Pancreas (tissue), 10 donors: Measurements from ENCODE around the gene RUNX1. TPM values are rescaled to one million over a fixed set of nuclear protein-coding genes. Genes with fewer than 3 reads are reported as not detected.

Experiments
- ATAC-seq, 4 donors: fragments of 200-7000 bp; cut with Tn5 transposase; one replicate each; pipeline versions ENCODE4 v1.8.0 to v1.9.1; 2020; ENCODE audit warnings: mild to moderate bottlenecking in 4 of 4, moderate library complexity in 4 of 4
- DNase-seq, 6 donors: peaks; one replicate each; pipeline ENCODE4 v3.0.0-alpha.2; 2020
- FAIRE-seq: peaks from 2 replicates; lab custom pipeline; 2012; peaks lifted over from hg19 to GRCh38; lab: Jason Lieb, UNC
- H3K27ac ChIP-seq, 4 donors: fragments of 200-600 bp; sonication (generic); 1 replicate in 3 of 4; 2 replicates in 1 of 4; pipeline versions ENCODE4 v1.5.0 to v1.8.0; 2020
- H3K27me3 ChIP-seq, 4 donors: fragments of 200-600 bp; one replicate each; pipeline ENCODE4 v1.8.0; 2021
- H3K36me3 ChIP-seq, 3 donors: fragments of 200-600 bp; sonication (generic) in 1 of 3; one replicate each; pipeline versions ENCODE4 v1.5.0 to v1.8.0; 2020 to 2021
- H3K4me1 ChIP-seq, 3 donors: fragments of 200-600 bp; one replicate each; pipeline ENCODE4 v1.8.0; 2021
- H3K4me3 ChIP-seq, 4 donors: fragments of 200-600 bp; sonication (generic) in 2 of 4; one replicate each; pipeline versions ENCODE4 v1.5.0 to v1.8.0; 2020 to 2021
- H3K9me3 ChIP-seq, 4 donors: fragments of 200-600 bp; one replicate each; pipeline ENCODE4 v1.8.0; 2021
- CTCF ChIP-seq, 4 donors: fragments of 200-600 bp; sonication (generic) in 3 of 4; IDR thresholded peaks; one replicate each; pipeline versions ENCODE4 v1.5.0 to v1.8.0; 2021; ENCODE audit warnings: antibody characterized with exemption in 4 of 4
- WGBS, 2 donors: extraction: QIAGEN DNeasy Blood & Tissue Kit; methylation state at CpG; one replicate each; pipeline ENCODE4 v1.1.7; 2013; 5-methylcytosine and 5-hydroxymethylcytosine counted together
- intact Hi-C, 3 donors: fragments of 100-400 bp; cut with DNase I; formaldehyde crosslinking; loops; one replicate each; pipeline versions ENCODE4 v1.11.1 to v1.14.2; 2022
- polyA plus RNA-seq, 2 donors: library from polyadenylated mRNA; stranded (reverse); fragments of 200-250 nt; gene quantifications; one replicate each; pipeline ENCODE4 v1.2.3, GENCODE V29; 2013
- total RNA-seq, 6 donors: library from RNA; stranded (reverse); fragmentation: NEBNext Ultra II Directional in 4 of 6; extraction: Animal tissue kit (Norgen Biotek cat#: 25700) in 4 of 6; gene quantifications; one replicate each; pipeline versions ENCODE4 v1.2.1 to v1.2.4, GENCODE V29; 2021 to 2023
- donor health status: healthy with polysubstance abuse.
- donor health status: DM: no; HTN: no; CAD: no; lungs with moderate emphysema.
- donor health status: DM: no; HTN: no; CAD: no.
- donor health status: control.
- donor health status: control.
- donor health status: Bipolar disorder and iron deficiency.
- donor health status: DM: yes; HTN: yes; CAD: no.
- donor health status: DM: no; HTN: no; CAD: no.
- donor health status: DM: no; HTN: no; CAD: no.
- donor health status: DM: yes; HTN: yes; CAD: no.

The RUNX1 gene
- total and polyA plus RNA-seq, 8 donors, result 2.1 to 38.2 (median 4.5) TPM

DNA sequence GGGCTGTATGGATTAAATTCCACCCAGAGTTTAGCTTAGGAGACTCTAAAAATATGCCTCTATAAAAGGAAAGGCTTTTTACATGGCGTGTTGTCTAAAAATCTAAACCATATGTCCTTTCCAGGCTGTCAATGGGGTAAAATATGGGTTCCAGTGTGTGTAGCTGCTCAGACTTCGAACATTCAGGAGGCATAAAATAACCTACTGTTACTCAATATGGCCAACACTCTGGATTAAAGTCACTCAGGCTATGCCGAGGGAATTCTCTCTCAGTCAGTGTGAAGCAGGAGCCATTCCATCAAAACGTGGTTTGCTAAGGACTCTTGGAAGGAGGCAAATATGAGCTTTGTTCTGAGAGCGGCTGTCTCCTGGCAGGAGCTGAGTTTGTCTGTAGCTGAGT is 135.3 kb downstream of the RUNX1 start:
- FAIRE-seq (no peak), ATAC-seq (no peak), DNase-seq (no peak)
- TF ChIP-seq CTCF (IDR thresholded peaks at IDR 0.05), result no peak
- Histone ChIP-seq H3K36me3 (no peaks in the 10 kb centered on the region), H3K4me3 (no peak overlapping the region), H3K4me1 (no peaks in the 10 kb centered on the region), H3K27me3 (no peaks in the 10 kb centered on the region), H3K9me3 (no peaks in the 10 kb centered on the region), H3K27ac (no peak overlapping the region)
- 62 to 66% methylated on average over 5 of the region's 5 CpGs for WGBS, 2 donors
- intact Hi-C loops, result no loop called here

- intact Hi-C loops, result no loop called here
- TF ChIP-seq CTCF (IDR thresholded peaks at IDR 0.05), result no peak
- no peak for DNase-seq
- Histone ChIP-seq H3K4me1 (peaks cover 0 to 2% (median 0%) of the 10 kb centered on the region in 3 donors), H3K36me3 (no peaks in the 10 kb centered on the region), H3K27ac (no peak overlapping the region), H3K9me3 (no peaks in the 10 kb centered on the region), H3K27me3 (no peaks in the 10 kb centered on the region), H3K4me3 (no peak overlapping the region)
- 74 to 80% methylated on average over 11 of the region's 11 CpGs for WGBS, 2 donors
- no peak for ATAC-seq
- no peak for FAIRE-seq
These were observed 136.8 kb downstream of the RUNX1 start for GRCh38 chr21:34912022-34912945.

- peaks cover 0 to 2% (median 0%) of the 10 kb centered on the region in 3 donors for H3K4me1 ChIP-seq
- H3K9me3 ChIP-seq, result no peaks in the 10 kb centered on the region
- no peaks in the 10 kb centered on the region for H3K36me3 ChIP-seq
- no peak for TF ChIP-seq CTCF (IDR thresholded peaks at IDR 0.05)
- 82 to 83% methylated on average over 2 of the region's 2 CpGs for whole genome bisulfite sequencing, 2 donors
- ATAC-seq (peak in 2 of 4 donors; percentile 35 to 72), DNase-seq (no peak), FAIRE-seq (no peak)
- H3K27me3 ChIP-seq, result no peaks in the 10 kb centered on the region
- no peak overlapping the region for H3K4me3 ChIP-seq
- intact Hi-C loops, result no loop called here
- no peak overlapping the region for H3K27ac ChIP-seq
These were observed 137.7 kb downstream of the RUNX1 start for GRCh38 chr21:34911360-34911759.

GRCh38 chr21:34910396-34910795 is 138.7 kb downstream of the RUNX1 start:
- 81% methylated on average over 4 of the region's 4 CpGs for WGBS, 2 donors
- intact Hi-C loops, result no loop called here
- no peaks in the 10 kb centered on the region for H3K9me3 ChIP-seq
- FAIRE-seq (no peak), ATAC-seq (peak in 1 of 4 donors; percentile 15), DNase-seq (no peak)
- H3K4me3 ChIP-seq, result no peak overlapping the region
- no peaks in the 10 kb centered on the region for H3K36me3 ChIP-seq
- H3K27me3 ChIP-seq, result no peaks in the 10 kb centered on the region
- H3K27ac ChIP-seq, result no peak overlapping the region
- TF ChIP-seq CTCF (IDR thresholded peaks at IDR 0.05), result no peak
- H3K4me1 ChIP-seq, result peaks cover 0 to 2% (median 0%) of the 10 kb centered on the region in 3 donors
